ENCODE results near the gene ALDH4A1.
"Not testable (repeated sequence)": the region's sequence is repeated elsewhere in the genome, so short reads cannot be mapped to it uniquely, and the experiment has no call there.

ALDH4A1 gene

GRCh38 chr1:18893120-18893519, 9.2 kb downstream of the ALDH4A1 start:
- DNase-seq = no peak

- DNase-seq = not testable (repeated sequence)
Measured at GRCh38 chr1:18891858-18892257, 10.5 kb downstream of the ALDH4A1 start.

- no peak for DNase-seq
Measured at GRCh38 chr1:18891426-18891780, 11.0 kb downstream of the ALDH4A1 start.

- DNase-seq = no peak
Measured at GRCh38 chr1:18890706-18891425, 11.5 kb downstream of the ALDH4A1 start.

- DNase-seq = no peak
Measured at GRCh38 chr1:18886003-18886335, 16.4 kb downstream of the ALDH4A1 start.

- no peak for DNase-seq
Measured at GRCh38 chr1:18885311-18886002, 16.9 kb downstream of the ALDH4A1 start.

- no peak for DNase-seq
Measured at GRCh38 chr1:18884727-18885126, 17.6 kb downstream of the ALDH4A1 start.

- no peak for DNase-seq
Measured at GRCh38 chr1:18884419-18884717, 18.0 kb downstream of the ALDH4A1 start.

GRCh38 chr1:18883636-18884418, 18.5 kb downstream of the ALDH4A1 start:
- peak; percentile 68 for DNase-seq

- DNase-seq = no peak
Measured at GRCh38 chr1:18883079-18883478, 19.3 kb downstream of the ALDH4A1 start.

GRCh38 chr1:18882486-18882885, 19.9 kb downstream of the ALDH4A1 start:
- no peak for DNase-seq

- DNase-seq = no peak
Measured at GRCh38 chr1:18881642-18882431, 20.5 kb downstream of the ALDH4A1 start.

GRCh38 chr1:18881164-18881563, 21.2 kb downstream of the ALDH4A1 start:
- no peak for DNase-seq

- no peak for DNase-seq
Measured at GRCh38 chr1:18880585-18880984, 21.8 kb downstream of the ALDH4A1 start.

- DNase-seq = no peak
Measured at GRCh38 chr1:18879791-18880309, 22.5 kb downstream of the ALDH4A1 start.

- no peak for DNase-seq
Measured at GRCh38 chr1:18879215-18879790, 23.1 kb downstream of the ALDH4A1 start.

- DNase-seq = no peak
Measured at GRCh38 chr1:18878538-18879214, 23.7 kb downstream of the ALDH4A1 start.

GRCh38 chr1:18877282-18877681, 25.1 kb downstream of the ALDH4A1 start:
- no peak for DNase-seq

- no peak for DNase-seq
Measured at GRCh38 chr1:18876210-18876609, 26.1 kb downstream of the ALDH4A1 start.

- no peak for DNase-seq
Measured at GRCh38 chr1:18875796-18876128, 26.6 kb downstream of the ALDH4A1 start.

GRCh38 chr1:18875107-18875795, 27.1 kb downstream of the ALDH4A1 start:
- peak; percentile 53 for DNase-seq

- DNase-seq = no peak
Measured at GRCh38 chr1:18874600-18874999, 27.8 kb downstream of the ALDH4A1 start.
